NCI-H460 (cell line): ENCODE results near the gene ELOVL6. TPM values are rescaled to one million over a fixed set of nuclear protein-coding genes. Genes with fewer than 3 reads are reported as not detected.

ENCODE experiments used
- DNase-seq: peaks from one replicate; pipeline ENCODE4 v3.0.0-alpha.2; 2016; ENCODE audit warnings: low read depth; ENCODE audit errors: extremely low read depth
- total RNA-seq: library from RNA; depleted of rRNA; stranded (reverse); fragments of >200 nt; shearing (Covaris generic); gene quantifications from 2 replicates; pipeline ENCODE4 v1.2.3, GENCODE V29; 2014

Gene ELOVL6
- total RNA-seq, 1 experiment from 2014 or later: 11.9 TPM

- no peak for DNase-seq
These were observed 67.6 kb downstream of the ELOVL6 start for GRCh38 chr4:110130576-110131358.

GRCh38 chr4:110129544-110129943 lies 68.9 kb downstream of the ELOVL6 start:
- DNase-seq: no peak

GRCh38 chr4:110128472-110128919 lies 69.9 kb downstream of the ELOVL6 start:
- no peak for DNase-seq

GRCh38 chr4:110128029-110128428 lies 70.4 kb downstream of the ELOVL6 start:
- no peak for DNase-seq

- DNase-seq: no peak
These were observed 73.7 kb downstream of the ELOVL6 start for GRCh38 chr4:110124711-110125110.

GRCh38 chr4:110122201-110122600 lies 76.2 kb downstream of the ELOVL6 start:
- DNase-seq: no peak

GRCh38 chr4:110120506-110120905 lies 77.9 kb downstream of the ELOVL6 start:
- DNase-seq: no peak

- no peak for DNase-seq
These were observed 78.5 kb downstream of the ELOVL6 start for GRCh38 chr4:110119880-110120279.

- DNase-seq: no peak
These were observed 79.1 kb downstream of the ELOVL6 start for GRCh38 chr4:110119337-110119736.

GRCh38 chr4:110112056-110112455 lies 86.4 kb downstream of the ELOVL6 start:
- no peak for DNase-seq

- no peak for DNase-seq
These were observed 89.0 kb downstream of the ELOVL6 start for GRCh38 chr4:110109455-110109854.

GRCh38 chr4:110108960-110109359 lies 89.5 kb downstream of the ELOVL6 start:
- no peak for DNase-seq

GRCh38 chr4:110108422-110108821 lies 90.0 kb downstream of the ELOVL6 start:
- DNase-seq: no peak

GRCh38 chr4:110107866-110108265 lies 90.5 kb downstream of the ELOVL6 start:
- DNase-seq: peak; percentile 54

GRCh38 chr4:110106931-110107296 lies 91.5 kb downstream of the ELOVL6 start:
- DNase-seq: peak; percentile 58

- DNase-seq: no peak
These were observed 93.8 kb downstream of the ELOVL6 start for GRCh38 chr4:110104661-110105060.

GRCh38 chr4:110099638-110100037 lies 98.8 kb downstream of the ELOVL6 start:
- no peak for DNase-seq

GRCh38 chr4:110096405-110096804 lies 102.0 kb downstream of the ELOVL6 start:
- no peak for DNase-seq

- no peak for DNase-seq
These were observed 105.8 kb downstream of the ELOVL6 start for GRCh38 chr4:110092646-110093045.

- DNase-seq: no peak
These were observed 106.8 kb downstream of the ELOVL6 start for GRCh38 chr4:110091434-110092140.

- DNase-seq: no peak
These were observed 109.7 kb downstream of the ELOVL6 start for GRCh38 chr4:110088670-110089069.

GRCh38 chr4:110087070-110087708 lies 111.2 kb downstream of the ELOVL6 start:
- DNase-seq: no peak
